GM19324 (cell line): ENCODE data around the gene AMH.

ENCODE experiments used
- ATAC-seq: cut with Tn5 transposase; IDR thresholded peaks from one replicate; pipeline ENCODE4 v1.9.1; 2021; ENCODE audit warnings: mild to moderate bottlenecking, moderate library complexity; ENCODE audit not compliant: unreplicated experiment, low FRiP score

AMH gene

DNA sequence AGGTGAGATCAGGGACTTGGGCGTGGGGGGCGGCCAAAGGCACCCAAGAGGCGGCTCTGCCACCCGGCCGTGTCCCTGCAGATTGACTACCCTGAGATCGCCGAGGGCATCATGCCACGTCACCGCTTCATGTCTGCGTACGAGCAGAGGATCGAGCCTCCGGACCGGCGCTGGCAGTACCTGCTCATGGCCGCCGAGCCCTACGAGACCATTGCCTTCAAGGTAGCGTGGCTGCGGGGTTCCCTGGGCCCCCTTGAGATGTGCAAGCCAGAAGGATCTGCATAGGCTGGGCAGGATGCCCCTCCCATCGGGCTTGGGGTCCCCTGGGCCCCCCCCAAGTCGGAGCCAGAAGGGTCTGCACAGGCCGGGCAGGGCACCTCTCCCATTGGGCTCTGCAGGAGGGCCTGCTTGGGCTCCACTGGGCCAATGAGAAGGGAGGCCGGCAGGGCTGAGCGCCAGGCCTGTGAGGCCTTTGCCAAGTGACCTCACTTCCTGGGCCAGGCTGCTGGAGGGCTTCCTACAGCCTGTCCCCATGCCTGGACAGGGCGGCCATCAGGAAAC lies 2.2 kb upstream of the AMH start:
- ATAC-seq, result no peak

DNA sequence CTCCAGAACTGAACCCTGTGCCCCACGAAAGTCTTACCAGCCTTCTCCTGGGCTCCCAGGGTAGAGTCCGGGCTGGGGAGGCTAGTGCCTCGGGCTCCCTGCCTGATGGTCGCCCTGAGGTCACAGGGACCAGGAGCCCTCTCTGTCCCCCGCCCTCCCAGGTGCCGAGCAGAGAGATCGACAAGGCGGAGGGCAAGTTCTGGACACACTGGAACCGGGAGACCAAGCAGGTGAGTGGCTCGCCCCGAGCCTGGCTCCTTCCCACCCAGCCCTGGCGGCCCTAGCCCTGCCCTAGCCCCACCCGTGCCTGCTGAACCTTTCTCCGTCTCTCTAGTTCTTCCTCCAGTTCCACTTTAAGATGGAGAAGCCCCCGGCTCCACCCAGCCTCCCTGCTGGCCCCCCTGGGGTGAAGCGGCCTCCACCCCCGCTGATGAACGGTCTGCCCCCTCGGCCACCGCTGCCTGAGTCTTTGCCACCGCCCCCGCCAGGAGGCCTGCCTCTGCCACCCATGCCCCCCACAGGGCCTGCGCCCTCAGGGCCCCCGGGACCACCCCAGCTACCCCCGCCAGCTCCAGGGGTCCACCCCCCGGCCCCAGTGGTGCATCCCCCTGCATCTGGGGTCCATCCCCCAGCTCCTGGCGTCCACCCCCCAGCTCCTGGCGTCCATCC lies 1.6 kb upstream of the AMH start:
- no peak for ATAC-seq

DNA sequence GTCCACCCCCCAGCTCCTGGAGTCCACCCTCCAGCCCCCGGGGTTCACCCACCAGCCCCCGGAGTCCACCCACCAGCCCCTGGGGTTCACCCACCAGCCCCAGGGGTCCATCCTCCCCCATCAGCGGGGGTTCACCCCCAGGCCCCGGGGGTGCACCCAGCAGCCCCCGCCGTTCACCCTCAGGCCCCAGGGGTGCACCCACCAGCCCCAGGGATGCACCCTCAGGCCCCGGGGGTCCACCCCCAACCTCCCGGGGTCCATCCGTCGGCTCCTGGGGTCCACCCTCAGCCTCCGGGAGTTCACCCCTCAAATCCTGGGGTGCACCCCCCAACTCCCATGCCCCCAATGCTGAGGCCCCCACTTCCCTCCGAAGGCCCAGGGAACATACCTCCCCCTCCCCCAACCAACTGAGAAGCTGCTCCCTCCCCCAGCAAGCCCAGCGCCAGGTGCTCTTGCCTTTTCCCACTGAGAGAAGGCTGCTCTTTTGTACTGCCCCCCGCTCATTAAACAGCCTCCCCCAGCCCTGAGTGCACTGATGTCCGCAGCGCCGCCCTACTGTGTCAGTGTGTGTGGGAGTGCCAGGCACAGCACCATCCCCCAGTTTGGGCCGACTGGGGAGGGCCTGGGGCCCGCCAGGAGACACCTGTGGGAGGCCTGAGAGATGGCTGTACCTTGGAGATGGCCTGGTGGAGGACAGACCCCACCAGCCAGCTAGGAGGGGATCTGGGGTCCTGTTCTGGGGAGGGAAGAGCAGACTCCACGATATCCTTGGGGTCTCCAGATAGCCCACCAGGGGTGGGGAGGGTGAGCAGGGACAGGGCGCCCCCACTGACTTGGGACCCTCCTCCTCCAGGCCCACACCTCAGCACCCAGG lies 750 bp upstream of the AMH start:
- no peak for ATAC-seq

GRCh38 chr19:2249880-2250765 lies 1.0 kb downstream of the AMH start:
- ATAC-seq, result no peak

- ATAC-seq, result no peak
Measured at GRCh38 chr19:2250766-2251105, 1.6 kb downstream of the AMH start.

GRCh38 chr19:2251106-2252054 lies 2.3 kb downstream of the AMH start:
- ATAC-seq, result no peak

- no peak for ATAC-seq
Measured at GRCh38 chr19:2252055-2252796, 3.1 kb downstream of the AMH start.

- ATAC-seq, result no peak
Measured at GRCh38 chr19:2252797-2253105, 3.6 kb downstream of the AMH start.

DNA sequence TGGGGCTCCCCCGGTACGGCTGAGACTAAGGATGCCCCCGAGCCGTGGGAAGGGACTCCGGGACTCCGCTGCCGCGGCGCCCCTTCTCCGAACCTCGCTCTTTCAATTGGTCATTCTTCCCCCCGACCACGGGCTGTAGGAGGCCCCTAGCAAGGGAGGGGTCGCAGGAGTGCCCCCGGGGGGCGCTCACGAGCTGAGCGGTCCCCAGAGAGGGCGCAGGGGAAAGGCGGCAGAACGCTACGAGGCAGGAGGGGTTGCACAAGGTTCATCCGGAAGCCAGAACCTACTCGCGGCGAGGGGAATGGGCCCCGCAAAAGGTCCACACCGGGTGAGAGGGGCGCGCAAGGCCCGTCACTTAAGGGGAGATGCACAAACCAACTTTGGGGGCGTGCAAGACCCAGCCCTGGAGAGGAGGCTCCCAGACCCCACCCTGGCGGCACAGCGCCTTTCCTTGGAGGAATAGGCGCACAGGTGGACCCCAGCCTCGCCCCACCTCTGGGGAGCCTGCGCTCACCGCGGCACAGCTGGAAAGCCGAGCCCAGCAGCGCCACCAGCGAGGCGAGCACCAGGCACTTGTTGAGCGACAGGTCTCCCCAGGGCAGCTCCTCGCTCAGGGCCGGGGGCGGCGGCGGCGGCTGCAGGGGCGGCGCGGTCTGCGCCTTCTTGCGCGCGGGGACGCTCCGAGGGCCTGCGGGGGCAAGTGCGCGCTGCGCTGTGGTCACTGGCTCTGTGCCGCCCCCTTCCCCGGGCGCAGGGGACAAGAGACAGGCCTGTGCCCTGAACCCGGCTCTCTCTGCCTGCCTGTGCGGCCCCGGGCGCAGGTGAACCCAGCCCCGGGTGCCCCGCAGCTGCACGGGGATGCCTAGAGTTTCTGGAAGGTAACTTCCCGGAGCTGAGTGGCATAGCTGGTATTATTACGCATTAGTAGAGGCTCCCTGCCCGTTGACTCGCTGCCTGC lies 4.3 kb downstream of the AMH start:
- ATAC-seq, result no peak

DNA sequence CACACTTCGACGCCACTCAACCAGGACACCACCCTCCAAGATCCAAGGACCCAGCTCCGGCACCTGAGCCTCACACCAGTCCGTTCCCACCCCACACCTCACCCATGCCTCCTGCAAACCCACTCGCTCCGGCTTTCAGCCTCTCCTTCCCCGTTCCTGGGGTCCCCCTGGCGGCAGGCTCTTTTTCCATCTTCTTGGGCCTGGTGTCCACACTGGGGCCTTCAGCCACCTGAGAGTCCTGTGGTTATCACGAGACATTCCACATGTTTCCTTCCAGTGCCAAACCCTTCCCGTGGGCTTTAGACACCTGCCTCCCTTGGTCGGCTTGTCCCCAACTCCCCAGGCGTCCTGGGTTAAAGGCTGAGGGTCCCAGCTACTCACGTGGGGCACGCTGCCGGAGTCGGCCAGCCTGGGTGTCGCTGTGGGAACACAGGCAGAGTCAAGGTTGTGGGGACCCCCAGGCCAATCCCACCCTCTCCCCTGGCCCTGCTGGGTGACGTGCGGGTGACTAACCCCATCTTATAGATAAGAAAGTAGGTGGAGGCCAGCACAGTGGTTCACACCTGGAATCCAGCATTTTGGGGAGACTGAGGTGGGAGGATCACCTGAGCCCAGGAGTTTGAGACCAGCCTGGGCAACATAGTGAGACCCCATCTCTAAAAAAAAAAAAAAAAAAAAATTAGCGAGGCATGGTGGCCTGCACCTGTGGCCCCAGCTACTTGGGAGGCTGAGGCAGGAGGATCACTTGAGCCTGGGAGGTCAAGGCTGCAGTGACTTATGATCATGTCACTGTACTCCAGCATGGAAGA lies 5.1 kb downstream of the AMH start:
- ATAC-seq, result no peak

- ATAC-seq, result no peak
Measured at GRCh38 chr19:2255112-2255845, 6.2 kb downstream of the AMH start.

- ATAC-seq, result no peak
Measured at GRCh38 chr19:2255982-2256685, 7.0 kb downstream of the AMH start, which contains the start of gene JSRP1. TSS of gene JSRP1 (minus strand) at chr19:2256417. CDS start at chr19:2255314, 1,103 bp downstream.

- ATAC-seq, result no peak
Measured at GRCh38 chr19:2259336-2259735, 10.2 kb downstream of the AMH start.

DNA sequence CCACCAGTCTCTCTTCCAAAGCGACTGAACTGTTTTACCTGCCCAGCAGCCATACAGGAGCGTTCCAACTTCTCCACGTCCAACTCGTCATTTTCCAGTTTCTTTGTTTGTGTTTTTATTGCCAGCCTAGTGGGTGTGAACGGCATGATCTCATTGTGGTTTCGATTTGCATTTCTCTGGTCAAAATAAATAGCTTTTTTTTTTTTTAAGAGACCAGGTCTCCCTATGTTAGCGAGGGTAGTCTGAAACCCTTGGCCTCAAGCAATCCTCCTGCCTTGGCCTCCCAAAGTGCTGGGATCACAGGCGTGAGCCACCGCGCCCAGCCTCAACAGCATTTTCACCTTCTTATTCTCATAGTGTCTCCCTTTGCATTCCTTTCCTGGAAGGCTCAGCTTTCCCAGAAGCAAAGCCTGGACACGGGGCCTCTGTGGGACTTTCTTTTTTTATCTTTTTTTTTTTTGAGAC lies 11.2 kb downstream of the AMH start:
- no peak for ATAC-seq

GRCh38 chr19:2261438-2262172 lies 12.5 kb downstream of the AMH start:
- ATAC-seq, result no peak
